ENCODE data around the gene RPS6KA2.

Gene RPS6KA2

GRCh38 chr6:166478782-166479592 is 148.1 kb downstream of the RPS6KA2 start:
- no peak for DNase-seq

GRCh38 chr6:166477647-166478365 is 149.2 kb downstream of the RPS6KA2 start:
- no peak for DNase-seq

- DNase-seq, result no peak
These were observed 150.3 kb downstream of the RPS6KA2 start for GRCh38 chr6:166476634-166477215.

- DNase-seq, result no peak
These were observed 150.9 kb downstream of the RPS6KA2 start for GRCh38 chr6:166476061-166476591.

GRCh38 chr6:166474721-166475565 is 152.1 kb downstream of the RPS6KA2 start:
- no peak for DNase-seq

- no peak for DNase-seq
These were observed 153.0 kb downstream of the RPS6KA2 start for GRCh38 chr6:166473886-166474571.

- no peak for DNase-seq
These were observed 154.4 kb downstream of the RPS6KA2 start for GRCh38 chr6:166472636-166473035.

- DNase-seq, result no peak
These were observed 155.2 kb downstream of the RPS6KA2 start for GRCh38 chr6:166471797-166472260.

GRCh38 chr6:166470863-166471410 is 156.1 kb downstream of the RPS6KA2 start:
- DNase-seq, result no peak

- DNase-seq, result no peak
These were observed 156.8 kb downstream of the RPS6KA2 start for GRCh38 chr6:166470029-166470862.

- DNase-seq, result no peak
These were observed 157.6 kb downstream of the RPS6KA2 start for GRCh38 chr6:166469426-166469961.

- DNase-seq, result no peak
These were observed 159.5 kb downstream of the RPS6KA2 start for GRCh38 chr6:166467436-166468000.

GRCh38 chr6:166466178-166467122 is 160.6 kb downstream of the RPS6KA2 start:
- no peak for DNase-seq

- no peak for DNase-seq
These were observed 161.4 kb downstream of the RPS6KA2 start for GRCh38 chr6:166465671-166466087.

GRCh38 chr6:166465003-166465399 is 162.1 kb downstream of the RPS6KA2 start:
- DNase-seq, result no peak

- DNase-seq, result no peak
These were observed 162.7 kb downstream of the RPS6KA2 start for GRCh38 chr6:166464068-166465002.

- no peak for DNase-seq
These were observed 163.5 kb downstream of the RPS6KA2 start for GRCh38 chr6:166463359-166464067.
